Raji (cell line): Measurements from ENCODE around the gene ACTMAP.

Source experiments
- POLR2A ChIP-seq: IDR thresholded peaks from 2 replicates; pipeline ENCODE4 v1.6.1; 2011; ENCODE audit warnings: low read depth, low read length, control low read depth; ENCODE audit not compliant: insufficient read depth

Gene ACTMAP

DNA sequence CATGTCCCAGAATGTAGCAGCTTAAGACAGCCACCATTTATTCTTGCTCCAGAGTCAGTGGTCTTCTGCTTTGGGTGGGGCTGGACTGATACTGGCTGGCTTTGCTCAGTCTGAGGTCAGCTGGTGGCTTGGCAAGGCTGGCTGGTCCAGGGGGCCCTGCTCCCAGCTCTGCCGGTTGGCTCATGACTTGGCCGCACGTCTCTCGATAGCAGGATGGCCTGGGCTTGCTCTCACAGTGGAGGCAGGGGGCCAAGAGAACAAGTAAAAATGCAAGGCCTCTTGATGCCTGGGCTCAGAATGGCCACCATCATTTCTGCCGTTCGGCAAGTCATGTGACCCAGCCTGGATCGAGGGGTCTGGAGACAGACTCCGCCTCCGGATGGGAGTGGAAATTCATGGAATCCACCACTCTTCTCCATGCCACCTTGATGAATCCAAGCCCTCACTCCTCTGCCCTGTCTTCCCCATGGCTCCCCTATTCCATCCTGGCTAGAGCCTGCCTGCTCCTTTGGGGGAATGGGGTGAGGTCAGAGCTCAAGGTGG lies 13.1 kb downstream of the ACTMAP start:
- no peak for TF ChIP-seq POLR2A

DNA sequence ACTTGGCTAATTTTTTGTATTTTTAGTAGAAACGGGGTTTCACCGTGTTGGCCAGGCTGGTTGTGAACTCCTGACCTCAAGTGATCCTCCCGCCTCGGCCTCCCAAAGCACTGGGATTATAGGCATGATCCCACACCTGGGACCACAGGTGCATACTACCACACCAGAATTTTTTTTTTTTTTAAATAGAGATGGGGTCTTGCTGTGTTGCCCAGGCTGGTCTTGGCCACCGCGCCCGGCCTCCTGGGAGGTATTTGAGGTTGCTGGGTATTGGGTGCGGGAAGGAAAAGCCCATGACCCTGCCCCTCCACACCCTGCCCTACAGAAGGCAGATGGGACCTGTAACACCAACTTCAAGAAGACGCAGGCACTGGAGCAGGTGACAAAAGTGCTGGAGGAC lies 13.6 kb downstream of the ACTMAP start:
- no peak for TF ChIP-seq POLR2A

DNA sequence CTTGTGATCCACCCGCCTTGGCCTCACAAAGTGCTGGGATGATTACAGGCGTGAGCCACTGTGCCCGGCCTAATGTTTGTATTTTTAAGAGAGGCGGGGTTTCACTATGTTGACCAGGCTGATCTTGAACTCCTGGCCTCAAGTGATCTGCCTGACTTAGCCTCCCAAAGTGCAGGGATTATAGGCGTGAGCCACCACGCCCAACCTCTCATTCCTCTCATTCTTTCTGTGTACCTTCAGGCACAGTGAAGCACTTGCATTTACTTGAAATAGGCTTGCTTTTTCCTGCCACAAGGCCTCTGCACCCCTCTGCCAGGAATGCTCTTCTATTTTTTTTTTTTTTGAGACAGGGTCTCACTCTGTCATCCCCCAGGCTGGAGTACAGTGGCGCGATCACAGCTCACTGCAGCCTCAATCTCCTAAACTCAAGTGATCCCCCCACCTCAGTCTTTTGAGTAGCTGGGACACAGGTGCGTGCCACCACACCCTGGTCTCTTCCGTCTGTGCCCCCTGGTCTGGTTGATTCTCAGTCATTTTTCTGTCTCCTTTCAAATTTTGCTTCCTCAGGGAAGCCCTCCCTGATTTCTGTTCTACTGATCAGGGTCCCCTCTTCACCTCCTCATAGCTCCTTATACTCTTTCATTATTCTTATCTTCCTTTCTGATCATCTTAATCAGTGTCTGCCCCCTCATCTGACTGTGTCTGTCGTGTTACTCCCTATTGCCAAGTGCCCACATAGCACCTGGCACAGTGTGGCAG lies 15.1 kb downstream of the ACTMAP start:
- no peak for TF ChIP-seq POLR2A

DNA sequence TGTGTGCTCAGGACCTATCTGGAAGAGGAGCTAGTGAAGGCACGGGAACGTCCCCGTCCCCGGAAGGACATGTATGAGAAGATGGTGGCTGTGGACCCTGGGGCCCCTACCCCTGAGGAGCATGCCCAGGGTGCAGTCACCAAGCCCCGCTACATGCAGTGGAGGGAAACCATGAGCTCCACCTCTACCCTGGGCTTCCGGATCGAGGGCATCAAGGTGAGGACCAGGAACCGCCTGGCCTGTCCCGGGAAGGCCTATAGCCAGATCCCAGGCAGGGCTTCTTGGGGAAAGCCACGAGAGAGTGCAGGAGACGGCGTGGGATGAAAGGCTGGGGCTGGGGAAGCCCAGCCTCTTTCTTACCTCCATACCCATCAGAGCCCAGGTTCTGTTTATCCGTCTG lies 17.1 kb downstream of the ACTMAP start:
- TF ChIP-seq POLR2A, result no peak

DNA sequence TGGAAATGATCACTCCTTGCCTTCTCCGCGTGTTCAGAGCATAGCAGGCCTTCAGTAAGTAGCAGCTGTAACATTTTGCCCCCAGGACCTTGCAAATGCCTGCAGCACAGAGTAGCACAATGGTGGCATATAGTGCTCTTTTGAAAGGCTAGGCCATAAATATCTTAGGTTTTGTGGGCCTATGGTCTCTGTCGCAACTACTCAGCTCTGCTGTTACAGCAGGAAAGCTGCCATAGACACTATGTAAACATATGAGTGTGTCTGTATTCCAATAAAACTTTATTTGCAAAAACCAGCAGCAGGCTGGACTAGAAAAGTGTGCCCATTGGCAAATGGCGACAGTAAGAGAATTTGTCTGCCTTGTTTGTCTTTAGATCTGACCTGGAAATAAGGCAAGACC lies 24.0 kb downstream of the ACTMAP start:
- TF ChIP-seq POLR2A, result no peak

DNA sequence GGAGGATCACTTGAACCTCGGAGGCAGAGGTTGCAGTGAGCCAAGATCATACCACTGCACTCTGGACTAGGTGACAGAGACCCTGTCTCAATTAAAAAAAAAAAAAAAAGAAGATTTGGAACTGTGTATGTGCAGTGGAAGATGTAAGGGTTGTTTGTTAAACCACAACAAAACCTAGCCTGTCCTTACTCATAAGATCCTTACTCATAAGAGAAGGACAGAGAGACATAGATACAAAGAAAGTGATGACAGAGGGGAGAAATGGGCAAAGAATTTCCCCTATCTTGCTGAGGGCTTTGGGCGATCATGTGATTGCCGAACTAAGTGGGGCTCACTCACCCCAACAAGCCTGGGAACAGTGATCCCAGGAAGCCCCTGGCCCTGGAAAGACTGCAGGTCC lies 25.4 kb downstream of the ACTMAP start:
- TF ChIP-seq POLR2A, result no peak

DNA sequence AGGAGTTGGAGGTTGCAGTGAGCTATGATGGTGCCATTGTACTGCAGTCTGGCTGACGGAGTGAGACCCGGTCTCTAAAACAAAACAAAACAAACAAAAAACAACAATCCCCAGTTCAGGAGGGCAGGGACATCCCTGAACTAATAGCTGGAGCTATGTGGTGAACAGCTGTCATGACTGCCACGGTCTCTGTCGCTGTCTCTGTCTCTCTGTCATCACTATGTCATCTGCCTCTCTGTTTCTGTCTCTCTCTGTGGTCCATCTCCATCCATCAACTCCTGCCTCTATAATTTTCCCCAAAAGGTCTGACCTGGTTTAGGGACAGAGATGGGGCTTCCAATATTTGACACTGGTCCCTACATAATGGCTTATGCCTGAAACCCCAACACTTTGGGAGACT lies 26.0 kb downstream of the ACTMAP start:
- no peak for TF ChIP-seq POLR2A

DNA sequence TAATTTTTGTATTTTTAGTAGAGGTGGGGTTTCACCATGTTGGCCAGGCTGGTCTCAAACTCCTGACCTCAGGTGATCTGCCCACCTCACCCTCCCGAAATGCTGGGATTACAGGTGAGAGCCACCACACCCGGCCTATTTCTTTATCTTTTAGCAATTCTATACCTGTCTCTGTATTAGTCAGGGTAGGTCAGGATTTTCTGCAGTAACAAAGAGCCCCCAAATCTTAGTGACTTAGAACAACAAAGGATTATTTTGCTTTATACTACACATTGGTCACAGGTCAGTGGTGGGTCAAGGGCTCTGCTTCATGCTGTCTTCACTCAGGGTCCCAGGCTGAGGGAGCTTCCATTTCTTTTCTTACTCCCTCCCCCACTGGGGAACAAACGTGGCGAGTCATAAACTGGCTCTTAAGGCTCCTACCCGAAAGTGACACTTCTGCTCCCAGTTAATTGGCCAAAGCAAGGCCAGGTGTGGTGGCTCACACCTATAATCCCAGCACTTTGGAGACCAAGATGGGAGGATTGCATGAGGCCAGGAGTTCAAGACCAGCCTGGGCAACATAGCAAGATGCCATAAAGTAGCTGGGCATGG lies 26.5 kb downstream of the ACTMAP start:
- no peak for TF ChIP-seq POLR2A

DNA sequence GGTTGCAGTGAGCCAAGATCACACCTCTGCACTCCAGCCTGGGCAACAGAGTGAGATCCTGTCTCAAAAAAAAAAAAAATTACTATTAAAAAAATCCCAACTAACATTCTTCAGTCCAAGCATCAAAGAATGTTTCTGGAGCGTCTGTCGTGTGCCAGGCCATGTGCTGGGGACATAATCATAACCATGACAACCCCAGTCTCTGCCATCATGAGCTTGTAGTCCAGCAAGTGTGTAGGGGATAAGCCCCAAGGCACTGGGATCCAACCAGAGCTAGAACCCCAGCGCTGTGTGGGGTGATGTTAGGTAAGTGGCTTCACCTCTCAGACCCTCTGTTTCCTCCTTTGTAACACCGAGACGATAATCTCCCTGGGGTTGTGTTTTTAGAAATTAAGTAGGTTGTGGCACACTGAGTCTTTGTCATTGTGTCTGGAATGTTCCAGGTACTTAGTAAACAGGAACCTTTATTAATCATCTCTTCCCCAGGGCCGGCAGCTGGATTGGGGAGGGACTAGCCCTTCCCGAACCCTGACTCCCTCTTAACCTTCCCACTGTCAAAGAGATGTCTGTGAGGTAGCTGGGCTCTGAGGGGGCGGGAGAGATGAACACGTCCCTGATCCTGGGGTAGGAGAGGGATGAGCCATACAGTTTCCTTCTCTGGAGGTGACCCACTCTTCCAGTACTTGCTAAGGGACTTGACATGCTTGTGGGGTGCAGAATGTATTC lies 28.2 kb downstream of the ACTMAP start:
- TF ChIP-seq POLR2A, result no peak

DNA sequence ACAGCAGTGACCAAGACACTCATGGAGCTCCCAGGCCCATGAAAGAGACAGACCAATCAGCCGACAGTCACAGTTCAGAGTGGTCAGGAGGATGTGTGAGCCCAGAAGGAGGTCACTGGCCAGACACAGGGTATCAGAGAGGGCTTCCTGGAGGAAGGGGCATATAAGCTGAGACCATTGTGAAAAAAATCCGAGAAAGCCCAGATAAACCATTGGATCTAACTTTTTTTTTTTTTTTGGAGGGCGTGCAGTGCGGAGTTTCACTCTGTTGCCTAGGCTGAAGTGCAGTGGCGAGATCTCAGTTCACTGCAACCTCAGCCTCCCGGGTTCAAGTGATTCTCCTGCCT lies 29.2 kb downstream of the ACTMAP start:
- TF ChIP-seq POLR2A, result no peak

DNA sequence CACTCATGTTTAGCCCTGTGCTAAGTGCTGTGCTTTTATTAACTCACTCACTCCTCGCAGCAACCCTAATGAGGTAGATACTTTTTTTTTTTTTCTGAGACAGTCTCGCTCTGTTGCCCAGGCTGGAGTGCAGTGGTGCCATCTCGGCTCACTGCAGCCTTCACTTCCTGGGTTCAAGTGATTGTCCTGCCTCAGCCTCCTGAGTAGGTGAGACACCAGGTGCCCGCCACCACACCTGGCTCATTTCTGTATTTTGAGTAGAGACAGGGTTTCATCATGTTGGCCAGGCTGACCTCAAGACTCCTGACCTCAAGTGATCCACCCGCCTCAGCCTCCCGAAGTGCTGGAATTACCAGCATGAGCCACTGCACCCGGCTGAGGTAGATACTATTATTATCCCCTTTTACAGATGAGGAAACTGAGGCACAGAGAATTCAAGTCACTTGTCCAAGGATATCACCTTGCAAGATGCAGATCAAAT lies 30.8 kb downstream of the ACTMAP start:
- no peak; the same call in 1 of the 2 replicates for TF ChIP-seq POLR2A

DNA sequence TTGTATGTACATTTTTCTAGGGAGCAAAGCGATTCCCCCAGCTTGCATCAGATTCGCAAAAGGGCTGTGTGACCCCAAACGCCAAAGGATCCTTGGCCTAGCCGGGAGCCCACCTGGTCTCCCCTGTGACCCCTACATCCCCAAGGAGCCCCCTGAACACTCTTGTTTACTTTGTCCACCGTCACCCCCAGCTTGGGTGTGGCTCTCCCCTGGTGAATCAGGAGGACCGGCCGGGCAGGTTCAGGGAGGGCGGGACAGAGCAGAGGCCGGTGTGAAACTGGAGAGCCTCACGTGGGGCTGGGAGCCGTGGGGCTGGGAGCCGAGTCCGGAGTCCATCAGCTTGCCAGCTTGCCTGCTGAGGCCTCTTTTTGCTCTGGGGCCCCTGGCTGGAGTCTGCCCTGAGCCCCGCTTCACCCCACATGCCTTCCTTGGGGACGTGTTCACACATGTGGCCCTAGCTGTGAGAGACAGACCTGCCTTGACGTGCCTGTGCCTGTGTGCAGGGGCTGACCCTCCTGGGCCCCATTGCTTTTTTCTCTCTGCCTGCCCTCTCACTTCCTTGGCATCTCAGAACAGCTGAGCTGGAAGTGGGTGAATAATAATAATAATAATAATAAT lies 31.4 kb downstream of the ACTMAP start:
- peak; percentile 45; the same call in 1 of the 2 replicates for TF ChIP-seq POLR2A

DNA sequence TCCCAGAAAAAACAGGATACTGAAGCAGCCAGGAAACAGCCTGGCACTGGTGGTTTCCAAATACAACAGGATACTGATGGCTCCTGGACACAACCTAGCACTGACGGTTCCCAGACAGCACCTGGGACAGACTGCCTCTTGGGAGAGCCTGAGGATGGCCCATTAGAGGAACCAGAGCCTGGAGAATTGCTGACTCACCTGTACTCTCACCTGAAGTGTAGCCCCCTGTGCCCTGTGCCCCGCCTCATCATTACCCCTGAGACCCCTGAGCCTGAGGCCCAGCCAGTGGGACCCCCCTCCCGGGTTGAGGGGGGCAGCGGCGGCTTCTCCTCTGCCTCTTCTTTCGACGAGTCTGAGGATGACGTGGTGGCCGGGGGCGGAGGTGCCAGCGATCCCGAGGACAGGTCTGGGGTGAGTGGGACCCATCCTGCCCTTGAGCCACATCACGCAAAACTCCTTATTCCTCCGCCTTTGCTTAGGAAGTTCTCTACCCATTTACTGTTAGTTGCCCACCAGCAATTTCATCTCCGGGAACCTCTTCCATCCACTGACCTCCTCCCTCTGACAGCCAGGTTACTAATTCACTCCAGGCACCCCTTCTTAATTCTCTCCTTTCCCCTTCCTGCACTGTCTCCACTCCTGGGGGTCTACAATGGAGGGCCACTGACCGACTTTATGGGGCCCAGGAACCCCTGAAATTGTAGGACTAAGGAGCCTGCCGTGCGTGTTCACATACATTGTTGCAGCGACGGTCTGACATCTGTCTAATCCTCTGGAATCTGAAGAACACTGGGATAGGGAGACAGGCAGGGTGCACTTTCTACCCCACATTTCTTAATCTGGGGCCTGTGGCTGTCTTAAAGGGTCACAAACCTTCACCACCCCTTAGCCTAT lies 32.1 kb downstream of the ACTMAP start:
- no peak for TF ChIP-seq POLR2A

DNA sequence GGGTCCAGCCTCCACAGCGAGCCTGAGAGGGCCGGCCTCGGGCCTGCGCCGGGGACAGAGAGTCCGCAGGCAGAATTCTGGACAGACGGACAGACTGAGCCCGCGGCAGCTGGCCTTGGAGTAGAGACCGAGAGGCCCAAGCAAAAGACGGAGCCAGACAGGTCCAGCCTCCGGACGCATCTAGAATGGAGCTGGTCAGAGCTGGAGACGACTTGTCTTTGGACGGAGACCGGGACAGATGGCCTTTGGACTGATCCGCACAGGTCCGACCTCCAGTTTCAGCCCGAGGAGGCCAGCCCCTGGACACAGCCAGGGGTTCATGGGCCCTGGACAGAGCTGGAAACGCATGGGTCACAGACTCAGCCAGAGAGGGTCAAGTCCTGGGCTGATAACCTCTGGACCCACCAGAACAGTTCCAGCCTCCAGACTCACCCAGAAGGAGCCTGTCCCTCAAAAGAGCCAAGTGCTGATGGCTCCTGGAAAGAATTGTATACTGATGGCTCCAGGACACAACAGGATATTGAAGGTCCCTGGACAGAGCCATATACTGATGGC lies 32.9 kb downstream of the ACTMAP start:
- no peak for TF ChIP-seq POLR2A
